Stomach (tissue), 9 donors: ENCODE results near the gene IQCE. TPM values are rescaled to one million over a fixed set of nuclear protein-coding genes. Genes with fewer than 3 reads are reported as not detected.

Experiments
- DNase-seq, 2 donors: peaks; one replicate each; pipeline versions ENCODE4 v3.0.0 to v3.0.0-alpha.2; 2013 to 2019
- H3K27ac ChIP-seq, 5 donors: fragments of 200-600 bp in 4 of 5; sonication (generic) in 4 of 5; one replicate each; pipeline ENCODE4 v1.5.1; 2013 to 2019; ENCODE audit warnings: mild to moderate bottlenecking in 1 of 5, moderate library complexity in 1 of 5
- H3K27me3 ChIP-seq, 3 donors: fragments of 200-600 bp; sonication (generic); one replicate each; pipeline ENCODE4 v1.5.1; 2017 to 2019; ENCODE audit warnings: mixed run types in 1 of 3
- H3K36me3 ChIP-seq, 4 donors: fragments of 200-600 bp; sonication (generic); 1 replicate in 3 of 4; 2 replicates in 1 of 4; pipeline ENCODE4 v1.5.1; 2016 to 2019
- H3K4me1 ChIP-seq, 4 donors: fragments of 200-600 bp; sonication (generic); one replicate each; pipeline ENCODE4 v1.5.1; 2016 to 2019
- H3K4me3 ChIP-seq, 4 donors: fragments of 200-600 bp; sonication (generic) in 3 of 4; one replicate each; pipeline ENCODE4 v1.5.1; 2016 to 2019; ENCODE audit warnings: mild to moderate bottlenecking in 1 of 4
- H3K9me3 ChIP-seq, 4 donors: fragments of 200-600 bp; sonication (generic); one replicate each; pipeline ENCODE4 v1.5.1; 2016 to 2019
- CTCF ChIP-seq, 7 experiments: fragments of 450-650 bp in 4 of 7; fragments of 200-600 bp in 3 of 7; sonication (generic) in 3 of 7; IDR thresholded peaks; one replicate each; pipeline ENCODE4 v1.5.1; 2016 to 2019; ENCODE audit warnings: antibody characterized with exemption in 7 of 7, control low read depth in 2 of 7, mild to moderate bottlenecking in 1 of 7
- EP300 ChIP-seq: sonication (generic); formaldehyde crosslinking; IDR thresholded peaks from one replicate; pipeline ENCODE4 v1.6.1; 2017; ENCODE audit warnings: antibody characterized with exemption
- POLR2A ChIP-seq, 4 donors: fragments of 450-650 bp; IDR thresholded peaks; one replicate each; pipeline ENCODE4 v1.6.1; 2016; ENCODE audit warnings: antibody characterized with exemption in 4 of 4, control low read depth in 2 of 4, mild to moderate bottlenecking in 1 of 4, moderate library complexity in 1 of 4
- POLR2AphosphoS5 ChIP-seq, 3 donors: sonication (generic); formaldehyde crosslinking; IDR thresholded peaks; one replicate each; pipeline ENCODE4 v1.6.1; 2016; ENCODE audit warnings: antibody characterized with exemption in 3 of 3
- WGBS, 5 donors: extraction: QIAGEN DNeasy Blood & Tissue Kit in 3 of 5; methylation state at CpG; one replicate each; pipeline versions ENCODE4 v1.1.5 to v1.1.7; 2013 to 2018; 5-methylcytosine and 5-hydroxymethylcytosine counted together
- intact Hi-C: fragments of 100-400 bp; cut with DNase I; formaldehyde crosslinking; loops from one replicate; pipeline ENCODE4 v1.15.1; 2023; ENCODE audit warnings: low total_unique reads
- polyA plus RNA-seq, 3 donors: library from polyadenylated mRNA; stranded (reverse); fragments of 200-250 nt; gene quantifications; one replicate each; pipeline ENCODE4 v1.2.3, GENCODE V29; 2013
- total RNA-seq, 5 donors: library from RNA; depleted of rRNA; stranded (reverse); fragments of >200 nt; gene quantifications; one replicate each; pipeline versions ENCODE4 v1.1.0 to v1.2.3, GENCODE V29; 2014 to 2016
- donor health status: healthy with polysubstance abuse.
- donor health status: Bipolar disorder and iron deficiency.
- donor health status: healthy.

IQCE gene
- total and polyA plus RNA-seq, 8 donors: 1.8 to 248 (median 10.9) TPM

- Histone ChIP-seq H3K27me3 (no peaks in the 10 kb centered on the region), H3K9me3 (no peaks in the 10 kb centered on the region), H3K4me1 (peaks cover 0 to 4% (median 0%) of the 10 kb centered on the region in 4 donors), H3K27ac (no peak overlapping the region), H3K4me3 (no peak overlapping the region), H3K36me3 (peaks cover 35 to 100% (median 96%) of the 10 kb centered on the region in 4 donors)
- DNase-seq: no peak
- TF ChIP-seq POLR2A (IDR thresholded peaks at IDR 0.05): no peak
- TF ChIP-seq EP300: no peak
- no peak for TF ChIP-seq POLR2AphosphoS5 (IDR thresholded peaks at IDR 0.05)
- TF ChIP-seq CTCF (IDR thresholded peaks at IDR 0.05): no peak
- intact Hi-C loops: no loop called here
- 85 to 93% (median 91%) methylated on average over 22 of the region's 22 CpGs for WGBS, 5 donors
These were observed 37.9 kb downstream of the IQCE start for GRCh38 chr7:2596464-2597272.

GRCh38 chr7:2597273-2597640 is 38.5 kb downstream of the IQCE start:
- H3K4me3 ChIP-seq: no peak overlapping the region
- 81 to 89% (median 85%) methylated on average over 11 to 13 of the region's 13 CpGs for WGBS, 5 donors
- H3K27ac ChIP-seq: no peak overlapping the region
- peaks cover 35 to 100% (median 96%) of the 10 kb centered on the region in 4 donors for H3K36me3 ChIP-seq
- DNase-seq: no peak
- no peaks in the 10 kb centered on the region for H3K27me3 ChIP-seq
- intact Hi-C loops: no loop called here
- H3K9me3 ChIP-seq: no peaks in the 10 kb centered on the region
- H3K4me1 ChIP-seq: peaks cover 0 to 4% (median 0%) of the 10 kb centered on the region in 4 donors
- no peak for TF ChIP-seq EP300
- TF ChIP-seq POLR2AphosphoS5 (IDR thresholded peaks at IDR 0.05): no peak
- TF ChIP-seq CTCF (IDR thresholded peaks at IDR 0.05): no peak
- no peak for TF ChIP-seq POLR2A (IDR thresholded peaks at IDR 0.05)

GRCh38 chr7:2598154-2598823 is 39.5 kb downstream of the IQCE start:
- no peak for TF ChIP-seq CTCF (IDR thresholded peaks at IDR 0.05)
- no peak for TF ChIP-seq POLR2AphosphoS5 (IDR thresholded peaks at IDR 0.05)
- TF ChIP-seq EP300: no peak
- TF ChIP-seq POLR2A (IDR thresholded peaks at IDR 0.05): no peak
- H3K4me3 ChIP-seq: no peak overlapping the region
- WGBS, 5 donors: 85 to 93% (median 91%) methylated on average over 28 to 29 of the region's 29 CpGs
- peaks cover 25 to 100% (median 94%) of the 10 kb centered on the region in 4 donors for H3K36me3 ChIP-seq
- intact Hi-C loops: no loop called here
- H3K27me3 ChIP-seq: no peaks in the 10 kb centered on the region
- H3K9me3 ChIP-seq: no peaks in the 10 kb centered on the region
- no peak overlapping the region for H3K27ac ChIP-seq
- DNase-seq: no peak
- H3K4me1 ChIP-seq: peaks cover 0 to 4% (median 0%) of the 10 kb centered on the region in 4 donors

- Histone ChIP-seq H3K4me3 (no peak overlapping the region), H3K4me1 (peaks cover 0 to 4% (median 0%) of the 10 kb centered on the region in 4 donors), H3K9me3 (no peaks in the 10 kb centered on the region), H3K27ac (no peak overlapping the region), H3K36me3 (peaks cover 20 to 96% (median 86%) of the 10 kb centered on the region in 4 donors), H3K27me3 (no peaks in the 10 kb centered on the region)
- no peak for TF ChIP-seq CTCF (IDR thresholded peaks at IDR 0.05)
- peak in 1 of 3 donors; percentile 22 for TF ChIP-seq POLR2AphosphoS5 (IDR thresholded peaks at IDR 0.05)
- intact Hi-C loops: no loop called here
- 31 to 59% (median 51%) methylated on average over 9 of the region's 9 CpGs for WGBS, 5 donors
- DNase-seq: peak in 1 of 2 donors; percentile 70
These were observed 42.3 kb downstream of the IQCE start for GRCh38 chr7:2601065-2601464.
